ENCODE measurements around the gene BCAR3. TPM values are rescaled to one million over a fixed set of nuclear protein-coding genes. Genes with fewer than 3 reads are reported as not detected.
A peak's percentile ranks its signal among the peaks of the same experiment; 100 is the strongest.

Gene BCAR3
- total RNA-seq, result 10 to 100 TPM in 1 of 2 donors, 1 to 10 TPM in 1; 7.9 to 10.9 TPM

DNA sequence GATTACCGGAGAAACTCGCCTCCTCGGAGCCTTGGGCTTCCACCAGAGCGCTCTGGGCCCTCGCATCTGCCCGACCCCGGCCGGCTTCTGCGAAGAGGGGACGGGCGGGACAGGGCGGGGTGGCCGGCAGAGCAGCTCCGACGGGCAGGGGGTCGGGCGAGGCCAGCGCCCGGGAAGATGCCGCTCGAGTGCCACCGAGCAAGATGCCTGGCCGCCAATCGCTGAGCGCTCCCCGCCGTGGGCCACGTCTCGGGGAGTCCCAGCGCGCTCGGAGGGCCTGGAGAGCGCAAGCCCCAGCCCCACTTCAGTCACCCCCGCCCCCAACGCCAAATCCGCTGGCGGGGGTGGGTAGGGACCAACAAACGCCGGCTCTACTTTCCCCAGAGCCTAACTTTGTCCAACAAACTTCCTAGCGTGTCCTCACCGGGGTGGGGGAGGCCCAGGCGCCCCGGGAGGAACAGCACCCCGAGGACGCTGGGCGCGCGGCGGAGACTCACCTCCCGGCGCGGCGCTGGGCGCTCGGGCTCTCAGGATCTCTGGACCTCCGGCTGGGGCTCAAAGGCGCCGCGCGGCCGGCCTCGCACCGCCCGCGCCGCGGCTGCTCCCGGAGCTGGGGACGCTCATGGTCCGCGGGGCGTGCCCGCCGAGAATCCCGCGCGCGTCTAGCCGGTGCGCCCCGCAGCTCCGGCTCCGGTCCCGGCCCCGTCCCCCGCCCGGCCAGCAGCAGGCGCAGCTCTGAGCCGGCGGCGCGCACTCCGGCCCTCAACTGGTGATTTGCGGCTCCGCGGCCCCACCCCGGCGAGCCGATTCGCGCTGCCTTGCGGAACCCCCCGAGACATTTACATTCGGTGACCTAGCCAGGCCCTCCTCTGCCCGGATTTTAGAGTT, at the start of gene BCAR3:
Gene BCAR3, minus strand, starts transcription at position 737 of the 888 bp plus-strand sequence. CDS start 6,907 bp downstream, outside the sequence.
- H3K27me3 ChIP-seq, result no peaks in the 10 kb centered on the region
- TF ChIP-seq POLR2A (IDR thresholded peaks at IDR 0.05), result peak in 2 of 3 donors; percentile 29 to 42
- TF ChIP-seq, protein P1, sequence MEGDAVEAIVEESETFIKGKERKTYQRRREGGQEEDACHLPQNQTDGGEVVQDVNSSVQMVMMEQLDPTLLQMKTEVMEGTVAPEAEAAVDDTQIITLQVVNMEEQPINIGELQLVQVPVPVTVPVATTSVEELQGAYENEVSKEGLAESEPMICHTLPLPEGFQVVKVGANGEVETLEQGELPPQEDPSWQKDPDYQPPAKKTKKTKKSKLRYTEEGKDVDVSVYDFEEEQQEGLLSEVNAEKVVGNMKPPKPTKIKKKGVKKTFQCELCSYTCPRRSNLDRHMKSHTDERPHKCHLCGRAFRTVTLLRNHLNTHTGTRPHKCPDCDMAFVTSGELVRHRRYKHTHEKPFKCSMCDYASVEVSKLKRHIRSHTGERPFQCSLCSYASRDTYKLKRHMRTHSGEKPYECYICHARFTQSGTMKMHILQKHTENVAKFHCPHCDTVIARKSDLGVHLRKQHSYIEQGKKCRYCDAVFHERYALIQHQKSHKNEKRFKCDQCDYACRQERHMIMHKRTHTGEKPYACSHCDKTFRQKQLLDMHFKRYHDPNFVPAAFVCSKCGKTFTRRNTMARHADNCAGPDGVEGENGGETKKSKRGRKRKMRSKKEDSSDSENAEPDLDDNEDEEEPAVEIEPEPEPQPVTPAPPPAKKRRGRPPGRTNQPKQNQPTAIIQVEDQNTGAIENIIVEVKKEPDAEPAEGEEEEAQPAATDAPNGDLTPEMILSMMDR (IDR thresholded peaks at IDR 0.05), result peak in 5 of 7 experiments; percentile 9 to 28 (median 11)
- H3K27ac ChIP-seq, result peak within 1 kb of the TSS in 3 of 4 donors; percentile 21 to 41 (median 34)
- H3K4me3 ChIP-seq, result peak within 1 kb of the TSS; percentile 9 to 29
- DNase-seq (peak; percentile 48 to 71 (median 63)), ATAC-seq (peak; percentile 81)
- 0 to 1% methylated on average over 13 to 97 of the region's 105 CpGs for WGBS, 2 donors
- H3K9me3 ChIP-seq, result no peaks in the 10 kb centered on the region
- intact Hi-C loops (cut with DNase I), result no loop called here
- H3K36me3 ChIP-seq (replicated peaks in 1 of 2; ENCODE audit: insufficient read depth in 1 of 2, low read depth in 2 of 2), result no peaks in the 10 kb centered on the region
- H3K4me1 ChIP-seq, result peaks cover 18% of the 10 kb centered on the region

DNA sequence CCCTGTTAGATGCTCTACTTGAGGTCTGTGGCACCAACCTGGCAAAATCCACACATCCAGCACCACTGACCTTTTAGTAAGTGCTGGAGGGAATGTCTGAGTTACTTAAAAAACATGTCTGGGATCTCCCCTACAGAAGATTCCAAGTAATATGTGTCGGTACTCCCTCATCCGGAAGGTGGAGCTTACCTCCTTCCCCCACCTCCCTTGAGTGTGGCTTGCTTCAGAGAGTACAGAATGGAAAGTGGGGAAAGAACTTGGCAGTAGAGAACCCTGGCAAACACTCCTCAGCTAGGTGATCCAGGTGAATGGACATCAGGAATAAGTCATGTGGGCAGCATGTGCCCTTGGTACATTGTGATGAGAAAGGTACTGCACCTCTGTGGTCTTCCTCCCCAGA, 49.0 kb upstream of the BCAR3 start:
- Histone ChIP-seq H3K4me1 (no peaks in the 10 kb centered on the region), H3K4me3 (no peak overlapping the region), H3K9me3 (no peaks in the 10 kb centered on the region), H3K27ac (no peak overlapping the region), H3K36me3 (replicated peaks in 1 of 2; ENCODE audit: insufficient read depth in 1 of 2, low read depth in 2 of 2) (no peaks in the 10 kb centered on the region), H3K27me3 (no peaks in the 10 kb centered on the region)
- ATAC-seq, result no peak
- intact Hi-C loops (cut with DNase I), result no loop called here
- no peak for DNase-seq
- TF ChIP-seq POLR2A (IDR thresholded peaks at IDR 0.05), result no peak
- TF ChIP-seq, protein P1 (IDR thresholded peaks at IDR 0.05), result no peak
- WGBS, 2 donors, result 67 to 94% methylated on average over 2 of the region's 2 CpGs

DNA sequence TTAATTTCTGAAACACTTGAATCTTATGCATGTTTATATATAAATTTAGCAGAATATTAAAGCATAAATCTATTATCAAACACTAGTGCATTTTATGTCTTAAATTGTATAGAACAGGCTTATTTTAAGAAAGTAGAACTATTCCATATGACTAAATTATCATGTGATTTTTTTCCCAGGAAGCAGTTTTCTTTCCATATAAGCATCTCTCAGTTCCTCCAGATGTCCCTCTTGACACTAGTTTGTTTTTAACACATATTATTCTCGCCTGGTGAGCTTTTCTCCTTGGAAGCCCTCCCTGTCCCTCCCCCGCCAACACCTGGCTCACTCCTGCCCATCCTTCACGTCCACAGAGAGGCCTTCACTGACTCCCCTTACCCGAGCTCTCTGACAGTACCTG, 48.3 kb upstream of the BCAR3 start:
- H3K27ac ChIP-seq, result no peak overlapping the region

DNA sequence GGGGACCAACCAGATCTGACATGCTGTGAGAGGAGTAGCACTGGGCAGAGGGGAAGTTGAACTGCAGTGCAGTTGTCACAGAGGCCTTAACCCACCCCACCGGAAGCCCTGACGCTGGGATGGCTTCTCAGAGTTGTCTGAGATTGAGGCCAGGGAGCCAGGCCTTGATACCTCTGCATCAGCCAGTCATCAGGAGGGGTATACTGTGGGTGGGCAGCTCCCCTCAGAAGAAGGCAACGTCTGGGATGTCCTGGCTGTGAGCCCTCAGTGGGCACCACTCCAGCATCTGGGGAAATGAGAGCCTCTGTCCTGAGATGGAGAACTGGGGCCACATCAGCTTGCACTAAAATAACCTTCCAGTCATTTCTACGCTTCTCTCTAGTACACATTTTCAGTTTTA, 47.9 kb upstream of the BCAR3 start:
- Histone ChIP-seq H3K27me3 (no peaks in the 10 kb centered on the region), H3K36me3 (replicated peaks in 1 of 2; ENCODE audit: insufficient read depth in 1 of 2, low read depth in 2 of 2) (no peaks in the 10 kb centered on the region), H3K4me1 (no peaks in the 10 kb centered on the region), H3K4me3 (no peak overlapping the region), H3K9me3 (no peaks in the 10 kb centered on the region), H3K27ac (no peak overlapping the region)
- no peak for DNase-seq
- TF ChIP-seq, protein P1 (IDR thresholded peaks at IDR 0.05), result no peak
- no peak for TF ChIP-seq POLR2A (IDR thresholded peaks at IDR 0.05)
- no peak for ATAC-seq
- 65 to 79% methylated on average over 4 of the region's 4 CpGs for WGBS, 2 donors
- intact Hi-C loops (cut with DNase I), result no loop called here

More for the DNA sequence above, 48.3 kb upstream of the BCAR3 start:
- 90 to 96% methylated on average over 4 of the region's 4 CpGs for WGBS, 2 donors
- intact Hi-C loops (cut with DNase I), result no loop called here
- Histone ChIP-seq H3K27me3 (no peaks in the 10 kb centered on the region), H3K36me3 (replicated peaks in 1 of 2; ENCODE audit: insufficient read depth in 1 of 2, low read depth in 2 of 2) (no peaks in the 10 kb centered on the region), H3K4me3 (no peak overlapping the region), H3K4me1 (no peaks in the 10 kb centered on the region), H3K9me3 (no peaks in the 10 kb centered on the region)
- TF ChIP-seq, protein P1 (IDR thresholded peaks at IDR 0.05), result no peak
- no peak for TF ChIP-seq POLR2A (IDR thresholded peaks at IDR 0.05)
- ATAC-seq (no peak), DNase-seq (no peak)
